ENCODE results near the gene STK39.

Gene STK39

DNA sequence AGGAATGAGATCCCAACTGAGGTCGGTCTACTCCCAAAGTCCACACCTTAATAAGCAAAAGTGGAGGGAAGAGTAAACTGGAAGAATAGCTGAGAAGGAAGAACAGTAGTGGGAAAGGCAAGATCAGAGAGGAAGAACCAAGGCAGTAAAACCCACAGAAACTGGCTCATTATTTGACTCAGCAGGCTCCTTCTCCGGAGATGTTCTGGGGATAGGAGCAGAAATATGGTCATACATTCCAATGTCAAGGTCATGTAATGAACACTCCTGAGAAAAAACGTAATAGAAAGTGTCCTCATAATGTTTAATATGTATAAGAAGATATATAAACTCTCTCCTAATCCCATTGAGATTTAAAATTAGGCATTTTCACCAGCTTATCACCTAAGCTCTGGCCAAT lies 39.5 kb downstream of the STK39 start:
- DNase-seq: no peak

DNA sequence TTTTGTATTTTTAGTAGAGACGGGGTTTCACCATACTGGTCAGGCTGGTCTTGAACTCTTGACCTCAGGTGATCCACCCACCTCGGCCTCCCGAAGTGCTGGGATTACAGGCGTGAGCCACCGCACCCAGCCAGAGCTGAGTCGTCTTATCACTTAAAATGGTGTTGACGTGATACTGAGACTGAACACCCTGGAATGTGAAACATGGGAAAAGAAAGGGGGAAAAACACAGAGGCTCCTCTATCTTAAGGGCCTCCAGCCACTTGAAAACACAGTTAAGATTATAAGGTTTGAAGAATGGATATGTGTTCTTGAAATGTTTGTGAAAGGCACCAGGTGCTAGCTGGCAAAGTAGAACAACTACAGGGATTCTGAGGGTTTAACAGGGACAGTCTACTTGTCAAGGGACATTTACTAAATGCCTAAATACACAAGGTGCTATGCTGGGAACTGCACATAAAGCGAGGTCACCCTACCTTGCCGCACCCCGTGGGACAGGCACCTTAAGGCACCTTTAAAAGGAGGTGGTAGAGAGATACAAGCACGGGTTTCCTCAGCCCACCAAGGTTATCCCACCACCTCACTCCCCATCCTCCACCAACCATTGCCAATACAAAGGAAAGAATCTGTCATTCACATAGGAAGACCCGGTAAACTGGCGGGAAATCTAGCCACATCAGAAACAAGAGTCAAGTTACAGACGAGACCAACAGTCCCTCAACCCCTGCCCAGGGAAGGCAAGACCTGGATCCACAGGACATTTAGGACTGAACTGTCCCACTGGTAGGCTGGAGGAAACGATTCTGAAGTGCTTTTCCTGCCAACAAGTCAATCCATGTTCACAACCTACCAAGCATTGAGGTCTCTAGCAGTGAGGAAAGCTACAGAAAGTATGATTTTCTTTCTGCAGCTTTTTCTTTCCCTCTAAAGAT lies 43.4 kb downstream of the STK39 start:
- no peak for DNase-seq

GRCh38 chr2:168201584-168202116 lies 45.7 kb downstream of the STK39 start:
- no peak for DNase-seq

DNA sequence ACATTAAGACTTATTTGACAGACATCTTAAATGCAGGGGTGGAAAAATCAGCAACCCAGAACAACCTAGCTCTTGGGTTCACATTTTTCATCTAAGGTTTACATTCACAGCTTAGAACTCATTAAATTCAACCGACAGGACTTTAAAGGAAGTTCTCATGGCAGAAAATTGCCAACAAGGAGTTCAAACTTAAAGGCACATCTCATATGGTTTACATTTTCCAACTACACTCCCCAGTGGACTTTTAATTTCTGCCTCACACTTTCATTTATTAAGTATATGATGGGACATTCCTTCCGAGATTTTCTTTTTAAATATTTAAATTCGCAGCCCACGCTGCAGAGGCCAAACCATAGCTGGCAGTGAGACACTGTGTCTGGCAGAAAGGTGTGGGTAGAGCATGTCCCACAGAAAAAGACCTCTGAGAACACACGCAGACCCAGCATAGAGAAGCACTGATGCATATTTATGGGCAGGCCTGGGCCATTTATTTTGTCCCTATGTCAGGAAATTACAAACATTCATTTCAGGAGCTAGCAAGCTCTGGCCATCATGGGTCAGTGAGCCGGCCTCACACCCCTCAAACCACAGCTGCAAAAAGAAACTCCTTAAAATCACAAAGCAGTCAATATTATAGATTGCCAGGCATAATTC lies 46.3 kb downstream of the STK39 start:
- no peak for DNase-seq

DNA sequence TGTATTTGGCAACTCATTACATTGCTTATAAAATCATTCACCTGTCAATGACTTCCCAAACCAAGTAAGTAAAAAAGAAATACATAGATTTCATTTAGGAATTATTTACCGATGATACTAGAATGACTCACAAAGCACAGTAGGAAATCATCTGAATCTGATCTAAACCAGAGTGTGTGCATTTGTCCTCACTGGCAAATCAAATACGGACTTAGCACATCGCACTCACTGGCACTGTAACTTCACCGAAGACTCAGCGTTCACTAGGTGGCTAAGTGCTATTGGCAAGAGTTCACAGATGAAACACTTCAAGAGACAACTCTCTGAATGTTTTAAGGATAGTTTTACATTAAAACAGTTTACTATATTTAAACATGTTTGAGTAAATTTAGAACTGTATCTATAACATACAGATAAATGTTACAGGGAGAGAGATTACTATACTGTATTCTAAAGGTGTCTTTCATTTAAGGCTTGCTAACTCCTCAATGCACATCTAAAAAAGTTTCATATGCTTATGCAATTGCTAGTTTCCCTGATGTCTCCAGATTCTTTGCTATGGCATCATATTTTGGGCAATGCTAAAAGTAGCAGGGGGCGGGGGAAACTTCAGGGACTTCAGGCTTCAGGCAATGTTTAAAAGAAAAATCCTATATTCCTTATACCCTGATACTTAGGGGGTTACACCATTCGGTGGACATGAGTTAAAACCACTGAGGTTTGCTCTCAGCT lies 48.8 kb downstream of the STK39 start:
- no peak for DNase-seq

- DNase-seq: no peak
Measured at GRCh38 chr2:168196764-168197180, 50.6 kb downstream of the STK39 start.

DNA sequence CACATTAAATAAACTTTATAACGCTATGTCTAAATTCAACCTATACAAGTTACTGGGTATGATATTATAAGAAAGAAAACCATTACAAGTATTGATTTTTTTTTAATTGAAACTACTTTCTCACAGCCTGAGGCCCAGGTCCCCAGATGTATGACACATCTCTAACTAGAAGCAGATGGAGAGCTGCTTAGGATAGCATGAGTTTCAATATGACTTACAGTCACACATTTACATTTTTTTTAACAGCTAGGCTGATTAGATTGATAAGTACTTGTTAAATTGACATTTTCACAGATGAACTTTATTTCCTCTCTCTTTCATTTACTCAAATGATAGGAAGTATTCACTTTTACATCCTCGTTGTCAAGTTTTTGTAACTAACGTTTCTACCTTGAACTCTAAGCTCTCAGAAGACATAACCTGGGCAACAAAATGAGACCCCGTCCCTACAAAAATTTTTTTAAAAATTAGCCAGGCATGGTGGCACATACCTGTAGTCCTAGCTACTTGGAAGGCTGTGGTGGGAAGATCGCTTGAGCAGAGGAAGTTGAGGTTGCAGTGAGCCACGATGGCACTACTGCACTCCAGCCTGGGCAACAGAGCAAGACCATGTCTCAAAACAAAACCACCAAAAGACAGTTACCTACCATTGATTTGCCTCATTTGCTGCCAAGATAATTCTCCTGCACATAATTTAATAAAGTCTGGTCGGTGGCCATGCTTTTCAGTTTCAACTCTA lies 52.4 kb downstream of the STK39 start:
- no peak for DNase-seq

DNA sequence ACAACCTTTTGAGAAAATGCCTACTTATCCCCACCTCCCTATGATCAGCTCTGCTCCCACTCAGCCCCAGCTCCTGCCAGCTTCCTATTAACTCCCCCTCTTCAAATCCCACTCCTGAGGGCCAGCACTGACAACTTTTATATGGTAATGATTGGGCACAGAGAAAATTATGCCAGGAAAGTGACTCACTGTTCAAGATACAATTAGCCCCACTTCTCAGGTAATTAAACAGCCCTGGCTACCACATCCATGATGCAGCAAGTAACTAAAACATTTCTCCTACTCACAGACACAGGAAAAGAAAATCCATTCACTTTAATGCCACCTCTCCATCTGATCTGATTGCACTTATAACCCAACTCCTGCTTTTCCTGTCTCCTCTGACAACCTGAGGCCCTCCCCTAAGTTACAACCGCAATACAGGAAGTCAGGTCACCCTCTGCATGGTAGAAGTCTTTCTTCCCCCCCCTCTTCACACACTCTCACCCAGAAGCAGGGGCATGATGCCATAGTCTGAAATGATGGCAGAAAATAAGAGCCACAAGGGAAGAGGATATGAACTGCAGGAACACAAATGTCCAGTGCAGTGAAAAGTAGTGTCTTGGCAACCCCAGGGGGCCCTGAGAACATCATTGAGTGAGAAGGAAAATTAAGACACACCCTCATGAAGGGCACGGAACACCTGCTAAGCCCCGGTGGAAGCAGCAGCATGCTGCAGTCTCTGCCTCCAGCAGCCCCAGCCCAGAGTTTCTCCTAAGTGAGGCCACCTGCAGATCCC lies 54.4 kb downstream of the STK39 start:
- no peak for DNase-seq

- DNase-seq: no peak
Measured at GRCh38 chr2:168191955-168192785, 55.2 kb downstream of the STK39 start.

GRCh38 chr2:168190590-168191336 lies 56.6 kb downstream of the STK39 start:
- DNase-seq: no peak

- no peak for DNase-seq
Measured at GRCh38 chr2:168189835-168190569, 57.4 kb downstream of the STK39 start.

GRCh38 chr2:168188002-168188401 lies 59.4 kb downstream of the STK39 start:
- no peak for DNase-seq

- DNase-seq: no peak
Measured at GRCh38 chr2:168186452-168186851, 60.9 kb downstream of the STK39 start.

DNA sequence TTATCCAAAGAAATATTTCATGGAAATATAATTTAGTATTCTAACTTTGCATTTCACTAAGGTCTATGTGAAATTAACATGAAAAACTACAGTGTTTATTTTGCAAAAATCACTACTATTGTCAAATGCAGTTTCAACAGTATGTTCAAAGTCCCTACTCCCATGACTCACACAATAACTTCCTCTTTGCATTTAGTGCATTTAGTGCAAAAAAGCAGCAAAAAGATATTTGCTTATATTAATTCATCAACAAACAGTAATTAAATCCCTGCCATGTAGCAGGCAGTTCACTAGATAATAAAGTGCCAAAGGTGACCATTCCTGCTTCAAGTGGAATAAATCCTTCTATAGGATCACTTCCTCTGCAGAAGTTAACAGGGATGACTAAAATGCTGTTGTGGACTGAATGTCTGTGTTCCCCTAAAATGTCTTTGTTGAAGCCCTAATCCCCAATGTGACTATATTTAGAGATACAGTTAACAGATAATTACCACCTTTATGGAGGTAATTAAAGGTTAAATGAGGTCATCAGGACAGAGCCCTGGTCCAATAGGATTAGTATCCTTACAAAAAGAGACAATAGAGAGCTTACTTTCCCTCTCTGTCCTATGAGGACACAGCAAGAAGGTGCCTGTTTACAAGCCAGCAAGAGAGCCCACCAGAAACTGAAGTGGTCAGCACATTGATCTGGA lies 61.7 kb downstream of the STK39 start:
- no peak for DNase-seq

DNA sequence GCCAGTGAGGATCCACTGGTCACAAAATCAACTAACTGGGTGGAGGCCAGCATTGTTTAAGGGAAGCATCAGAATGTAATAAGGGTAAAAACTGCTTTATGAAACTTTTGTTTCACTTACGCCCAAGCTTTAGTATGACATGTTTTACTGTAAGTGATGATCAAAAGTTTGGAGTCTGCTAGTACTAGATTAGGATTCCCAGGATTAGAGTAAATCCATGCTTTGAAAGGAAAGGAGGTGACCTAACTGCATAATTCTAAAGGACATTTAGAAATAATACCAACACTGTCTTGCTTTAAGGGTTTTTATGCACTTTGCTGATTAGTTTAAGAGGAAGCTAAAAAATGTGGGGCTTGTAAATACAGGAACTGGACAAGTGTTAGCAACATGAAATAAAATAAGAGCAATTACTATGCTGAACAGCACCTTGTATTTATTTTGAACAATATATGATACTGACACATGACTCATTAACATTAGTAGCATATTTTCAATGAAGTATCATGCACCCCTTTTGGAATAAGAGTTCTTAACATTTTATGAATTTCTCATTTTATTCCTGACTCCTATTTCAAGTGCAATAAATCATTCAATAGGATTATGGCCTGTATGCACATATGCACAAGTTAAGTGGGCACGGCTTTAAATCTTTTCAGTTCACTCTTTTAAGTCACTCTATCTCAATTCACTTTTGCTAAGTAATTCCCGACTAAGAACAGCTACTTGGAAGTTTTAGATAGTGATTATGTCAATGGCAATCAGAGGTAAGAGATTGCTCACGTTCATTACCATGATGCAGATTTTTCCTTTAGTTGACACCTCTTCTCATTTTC lies 62.5 kb downstream of the STK39 start:
- no peak for DNase-seq

DNA sequence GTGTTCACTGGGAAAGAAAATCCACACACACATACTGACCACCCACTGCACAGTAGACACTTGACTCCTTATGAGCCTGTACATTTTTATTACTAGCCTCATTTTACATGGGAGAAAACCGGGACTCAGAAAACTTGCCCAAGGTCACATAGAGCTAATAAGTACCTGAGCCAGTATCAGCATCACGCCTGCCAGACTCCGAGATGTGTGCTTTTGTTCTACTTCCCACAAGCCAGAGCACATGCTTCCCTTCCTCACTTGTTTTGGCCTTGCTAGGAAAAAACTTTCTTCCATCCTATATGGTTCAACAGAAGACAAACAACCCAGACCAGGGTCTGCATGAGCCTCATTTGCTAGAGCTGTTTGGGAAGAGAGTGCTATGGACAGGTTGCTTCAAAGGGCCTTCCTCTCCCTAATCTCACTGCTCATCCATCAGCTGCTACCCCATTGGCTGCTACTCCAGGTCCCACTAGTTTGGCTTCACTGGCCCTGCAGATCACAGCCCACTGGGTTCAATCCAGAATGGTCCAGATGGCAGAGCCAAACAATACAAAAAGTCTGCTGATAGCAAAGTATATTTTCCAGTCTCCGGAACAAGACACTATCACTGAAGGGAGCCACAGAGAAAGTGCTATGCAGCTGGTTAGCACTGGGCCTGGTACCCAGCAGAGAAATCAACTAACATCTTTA lies 63.9 kb downstream of the STK39 start:
- no peak for DNase-seq
